ENCODE results near the gene GSTM3. TPM values are rescaled to one million over a fixed set of nuclear protein-coding genes. Genes with fewer than 3 reads are reported as not detected.
A peak's percentile ranks its signal among the peaks of the same experiment; 100 is the strongest.

GSTM3 gene
- total and polyA plus RNA-seq, 9 of the 15 experiments (the other 6 are each of a cell fraction or from before 2014, with no cell fraction given): 3.9 to 24.5 (median 9.4) TPM

GRCh38 chr1:109719337-109719837, 21.5 kb downstream of the GSTM3 start (continued):
- no peak for TF ChIP-seq TOE1 (IDR thresholded peaks at IDR 0.05; ENCODE audit: borderline replicate concordance)
- no peak for TF ChIP-seq TOE1 (CRISPR knock-in tag; IDR thresholded peaks at IDR 0.05; ENCODE audit: borderline replicate concordance, low read depth)
- no peak for TF ChIP-seq NFXL1 (CRISPR knock-in tag; IDR thresholded peaks at IDR 0.05)
- TF ChIP-seq ZBTB43 (CRISPR knock-in tag; IDR thresholded peaks at IDR 0.05): no peak
- TF ChIP-seq NELFE (IDR thresholded peaks at IDR 0.05; ENCODE audit: insufficient read depth, insufficient read length): no peak
- peak; percentile 50; the same call in 1 of the 2 replicates for TF ChIP-seq ZNF311 (CRISPR knock-in tag; IDR thresholded peaks at IDR 0.05)
- TF ChIP-seq SMARCE1 (IDR thresholded peaks at IDR 0.05): peak; percentile 87
- no peak for TF ChIP-seq ATF2 (CRISPR knock-in tag; IDR thresholded peaks at IDR 0.05)
- TF ChIP-seq ZNF165 (CRISPR knock-in tag; IDR thresholded peaks at IDR 0.05; ENCODE audit: borderline replicate concordance): no peak
- no peak for TF ChIP-seq ZC3H4 (CRISPR knock-in tag; IDR thresholded peaks at IDR 0.05; ENCODE audit: borderline replicate concordance)
- TF ChIP-seq ETS2 (tag; IDR thresholded peaks at IDR 0.05; ENCODE audit: borderline replicate concordance, poor library complexity, severe bottlenecking): no peak
- TF ChIP-seq BCLAF1 (IDR thresholded peaks at IDR 0.05; ENCODE audit: borderline replicate concordance in 1 of 2, control insufficient read depth in 1 of 2, low read depth in 2 of 2, low read length in 1 of 2): no peak
- TF ChIP-seq FOXO4 (CRISPR knock-in tag; IDR thresholded peaks at IDR 0.05): no peak
- TF ChIP-seq ATF4 (CRISPR knock-in tag; IDR thresholded peaks at IDR 0.05): no peak
- TF ChIP-seq BDP1 (IDR thresholded peaks at IDR 0.05; ENCODE audit: insufficient read depth, insufficient read length): no peak
- 0 out of 2 replicates have a peak, but pooled peaks have one; percentile 11 for TF ChIP-seq HINFP (tag; conservative IDR thresholded peaks at IDR 0.05; ENCODE audit: low read depth)
